IMR-90 (cell line): ENCODE results near the gene LBH. TPM values are rescaled to one million over a fixed set of nuclear protein-coding genes. Genes with fewer than 3 reads are reported as not detected.

Source experiments
- CEBPB ChIP-seq: IDR thresholded peaks from 2 replicates; pipeline ENCODE4 v1.6.1; 2012; ENCODE audit warnings: low read depth, low read length, improper control_type of control experiment
- CHD1 ChIP-seq: IDR thresholded peaks from 2 replicates; pipeline ENCODE4 v1.6.1; 2012; ENCODE audit warnings: low read depth, low read length, improper control_type of control experiment
- MAFK ChIP-seq: IDR thresholded peaks from 2 replicates; pipeline ENCODE4 v1.6.1; 2012; ENCODE audit warnings: low read depth, low read length, improper control_type of control experiment
- RFX5 ChIP-seq: IDR thresholded peaks from 2 replicates; pipeline ENCODE4 v1.8.0; 2012; ENCODE audit warnings: low read depth, mild to moderate bottlenecking, low read length, moderate library complexity
- polyA plus RNA-seq, 3 experiments: library from polyadenylated mRNA; depleted of rRNA; stranded (reverse); fragments of >200 nt; gene quantifications; 2 replicates each; pipeline ENCODE4 v1.2.3, GENCODE V29; 2012; ENCODE audit warnings: low replicate concordance in 1 of 3
- total RNA-seq: library from RNA; depleted of rRNA; stranded (reverse); fragments of >200 nt; gene quantifications from 2 replicates; pipeline ENCODE4 v1.2.3, GENCODE V29; 2012
- TF ChIP-seq, protein P1 (sequence below): fragments of 150-350 bp; IDR thresholded peaks from 2 replicates; pipeline ENCODE4 v1.6.1; 2017; ENCODE audit warnings: mild to moderate bottlenecking, antibody characterized with exemption, low read length, low read depth

Gene LBH
- total and polyA plus RNA-seq, 2 of the 4 experiments (the other 2 are of a cell fraction) = 158 to 202 TPM

DNA sequence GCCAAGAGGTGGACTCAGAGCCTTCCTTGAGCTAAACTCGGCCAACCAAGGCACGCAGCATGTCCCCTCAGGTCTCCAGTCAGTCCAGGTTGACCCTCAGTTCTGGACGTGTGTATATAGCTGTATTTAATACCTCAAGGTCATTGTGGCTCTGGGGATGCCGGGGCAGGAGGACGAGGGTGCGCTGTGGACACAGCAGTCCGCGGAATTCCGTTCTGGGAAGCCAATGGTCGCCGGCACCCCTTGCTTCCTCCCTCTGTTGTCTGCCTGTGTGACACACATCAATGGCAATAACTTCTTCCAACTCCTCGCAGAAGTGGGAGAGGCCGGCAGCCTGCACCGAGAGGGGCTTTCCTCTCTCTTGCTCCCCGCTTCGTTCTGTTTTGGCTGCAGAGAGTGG, 27.7 kb downstream of the LBH start (continued):
- no peak for TF ChIP-seq CHD1
- no peak for TF ChIP-seq RFX5
- TF ChIP-seq CEBPB = no peak
- TF ChIP-seq, protein P1, sequence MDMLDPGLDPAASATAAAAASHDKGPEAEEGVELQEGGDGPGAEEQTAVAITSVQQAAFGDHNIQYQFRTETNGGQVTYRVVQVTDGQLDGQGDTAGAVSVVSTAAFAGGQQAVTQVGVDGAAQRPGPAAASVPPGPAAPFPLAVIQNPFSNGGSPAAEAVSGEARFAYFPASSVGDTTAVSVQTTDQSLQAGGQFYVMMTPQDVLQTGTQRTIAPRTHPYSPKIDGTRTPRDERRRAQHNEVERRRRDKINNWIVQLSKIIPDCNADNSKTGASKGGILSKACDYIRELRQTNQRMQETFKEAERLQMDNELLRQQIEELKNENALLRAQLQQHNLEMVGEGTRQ = no peak
- no peak for TF ChIP-seq MAFK
